OCI-LY3 (cell line): Measurements from ENCODE around the gene MYL1.

Source experiments
- CTCF ChIP-seq: fragments of 200-600, 300-600 bp; sonication (generic); IDR thresholded peaks from 2 replicates; pipeline ENCODE4 v1.5.1; 2014; ENCODE audit warnings: antibody characterized with exemption, low read length, low read depth
- EZH2phosphoT487 ChIP-seq: fragments of 200-600 bp; shearing (Covaris generic); IDR thresholded peaks from 2 replicates; pipeline ENCODE4 v1.6.1; 2018; ENCODE audit warnings: antibody characterized with exemption, mixed run types, low read depth

GRCh38 chr2:210318486-210318885, 3.5 kb upstream of the MYL1 start:
- TF ChIP-seq CTCF = no peak
- no peak for TF ChIP-seq EZH2phosphoT487
